H1 (cell line): Measurements from ENCODE around the gene C17orf107.

ENCODE experiments used
- ATF2 ChIP-seq: IDR thresholded peaks from 2 replicates; pipeline ENCODE4 v1.6.1; 2012; ENCODE audit warnings: low read length, inconsistent platforms
- CEBPB ChIP-seq: IDR thresholded peaks from 2 replicates; pipeline ENCODE4 v1.6.1; 2012; ENCODE audit warnings: low read depth, low read length
- CHD2 ChIP-seq: IDR thresholded peaks from 2 replicates; pipeline ENCODE4 v1.6.1; 2012; ENCODE audit warnings: low read length, improper control_type of control experiment
- POLR2A ChIP-seq, 2 experiments: IDR thresholded peaks; 1 replicate in 1 of 2; 2 replicates in 1 of 2; pipeline ENCODE4 v1.6.1; 2011; ENCODE audit warnings: low read depth in 2 of 2, low read length in 2 of 2, mild to moderate bottlenecking in 2 of 2; ENCODE audit errors: control extremely low read depth in 1 of 2
- POLR2AphosphoS5 ChIP-seq: IDR thresholded peaks from 2 replicates; pipeline ENCODE4 v1.6.1; 2011; ENCODE audit warnings: low read depth, low read length
- RBBP5 ChIP-seq: IDR thresholded peaks from 2 replicates; pipeline ENCODE4 v1.7.1; 2012; ENCODE audit warnings: low read depth, mild to moderate bottlenecking, inconsistent platforms, low read length, moderate library complexity, borderline replicate concordance
- RNF2 ChIP-seq: fragments of 200-900, 300-1000 bp; sonication (generic); IDR thresholded peaks from 2 replicates; pipeline ENCODE4 v1.7.1; 2016; ENCODE audit warnings: borderline replicate concordance, low read depth, mild to moderate bottlenecking, antibody characterized with exemption, low read length; ENCODE audit not compliant: poor library complexity, severe bottlenecking; ENCODE audit errors: missing control alignments
- SRF ChIP-seq: IDR thresholded peaks from 2 replicates; pipeline ENCODE4 v1.6.1; 2011; ENCODE audit warnings: mild to moderate bottlenecking, low read depth, low read length, moderate library complexity
- USF2 ChIP-seq: IDR thresholded peaks from 2 replicates; pipeline ENCODE4 v1.6.1; 2011; ENCODE audit warnings: low read length, improper control_type of control experiment
- YY1 ChIP-seq: IDR thresholded peaks from 2 replicates; pipeline ENCODE4 v1.6.1; 2011; ENCODE audit warnings: low read depth, mild to moderate bottlenecking, low read length
- ZNF274 ChIP-seq: IDR thresholded peaks from 2 replicates; pipeline ENCODE4 v1.7.0; 2012; ENCODE audit warnings: low read length, borderline replicate concordance; ENCODE audit errors: extremely low read depth
- TF ChIP-seq, protein P1 (sequence below), 3 experiments: IDR thresholded peaks; 1 replicate in 2 of 3; 2 replicates in 1 of 3; pipeline versions ENCODE4 v1.5.1 to v1.6.1; 2011; ENCODE audit warnings: low read length in 3 of 3, mild to moderate bottlenecking in 3 of 3, inconsistent platforms in 2 of 3, low read depth in 1 of 3, moderate library complexity in 1 of 3; ENCODE audit not compliant: insufficient read depth in 1 of 3; ENCODE audit errors: control extremely low read depth in 1 of 3

GRCh38 chr17:4939546-4939795, 40.1 kb downstream of the C17orf107 start:
- TF ChIP-seq, protein P1, sequence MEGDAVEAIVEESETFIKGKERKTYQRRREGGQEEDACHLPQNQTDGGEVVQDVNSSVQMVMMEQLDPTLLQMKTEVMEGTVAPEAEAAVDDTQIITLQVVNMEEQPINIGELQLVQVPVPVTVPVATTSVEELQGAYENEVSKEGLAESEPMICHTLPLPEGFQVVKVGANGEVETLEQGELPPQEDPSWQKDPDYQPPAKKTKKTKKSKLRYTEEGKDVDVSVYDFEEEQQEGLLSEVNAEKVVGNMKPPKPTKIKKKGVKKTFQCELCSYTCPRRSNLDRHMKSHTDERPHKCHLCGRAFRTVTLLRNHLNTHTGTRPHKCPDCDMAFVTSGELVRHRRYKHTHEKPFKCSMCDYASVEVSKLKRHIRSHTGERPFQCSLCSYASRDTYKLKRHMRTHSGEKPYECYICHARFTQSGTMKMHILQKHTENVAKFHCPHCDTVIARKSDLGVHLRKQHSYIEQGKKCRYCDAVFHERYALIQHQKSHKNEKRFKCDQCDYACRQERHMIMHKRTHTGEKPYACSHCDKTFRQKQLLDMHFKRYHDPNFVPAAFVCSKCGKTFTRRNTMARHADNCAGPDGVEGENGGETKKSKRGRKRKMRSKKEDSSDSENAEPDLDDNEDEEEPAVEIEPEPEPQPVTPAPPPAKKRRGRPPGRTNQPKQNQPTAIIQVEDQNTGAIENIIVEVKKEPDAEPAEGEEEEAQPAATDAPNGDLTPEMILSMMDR (IDR thresholded peaks at IDR 0.05; ENCODE audit: control extremely low read depth in 1 of 3, insufficient read depth in 1 of 3, low read depth in 1 of 3, low read length in 3 of 3) = no peak
- TF ChIP-seq POLR2A (IDR thresholded peaks at IDR 0.05; ENCODE audit: control extremely low read depth in 1 of 2, low read depth in 2 of 2, low read length in 2 of 2) = no peak
- TF ChIP-seq POLR2AphosphoS5 = no peak
- no peak for TF ChIP-seq RNF2
- no peak for TF ChIP-seq RBBP5
- TF ChIP-seq CEBPB = peak; percentile 48; the same call in 1 of the 2 replicates
- TF ChIP-seq SRF = no peak
- no peak for TF ChIP-seq YY1
- no peak for TF ChIP-seq CHD2
- no peak for TF ChIP-seq ZNF274
- TF ChIP-seq ATF2 = no peak
- TF ChIP-seq USF2 = no peak
